Muscle of leg (tissue), 11 donors: ENCODE results near the gene HYDIN. TPM values are rescaled to one million over a fixed set of nuclear protein-coding genes. Genes with fewer than 3 reads are reported as not detected.

Experiments used
- DNase-seq: peaks from one replicate; pipeline ENCODE4 v3.0.0; 2013
- H3K27ac ChIP-seq: one replicate; pipeline ENCODE4 v1.5.1; 2013; ENCODE audit warnings: mild to moderate bottlenecking, low read length, control low read depth
- H3K27me3 ChIP-seq: one replicate; pipeline ENCODE4 v1.6.1; 2013; ENCODE audit warnings: low read length; ENCODE audit not compliant: control insufficient read depth, insufficient read depth
- H3K36me3 ChIP-seq: one replicate; pipeline ENCODE4 v1.6.1; 2013; ENCODE audit warnings: low read length; ENCODE audit not compliant: control insufficient read depth, insufficient read depth
- H3K4me1 ChIP-seq: one replicate; pipeline ENCODE4 v1.6.1; 2013; ENCODE audit warnings: low read length; ENCODE audit not compliant: control insufficient read depth, insufficient read depth
- H3K4me3 ChIP-seq: one replicate; pipeline ENCODE4 v1.5.1; 2013; ENCODE audit warnings: low read length, control low read depth
- H3K9me3 ChIP-seq: replicated peaks from 2 replicates; pipeline ENCODE4 v1.6.1; 2013; ENCODE audit warnings: low read depth, low read length; ENCODE audit not compliant: control insufficient read depth
- WGBS: methylation state at CpG from one replicate; pipeline ENCODE4 v1.1.5; 2013; ENCODE audit warnings: missing lambda C conversion rate; ENCODE audit not compliant: insufficient coverage; 5-methylcytosine and 5-hydroxymethylcytosine counted together
- polyA plus RNA-seq, 8 donors: library from polyadenylated mRNA; unstranded; fragments of 120-200 nt; gene quantifications; one replicate each; pipeline versions ENCODE4 v1.2.1 to v1.2.3, GENCODE V29; 2013; ENCODE audit warnings: inconsistent platforms in 1 of 8, low replicate concordance in 1 of 8; ENCODE audit not compliant: insufficient read length in 8 of 8, insufficient read depth in 1 of 8
- total RNA-seq: library from RNA; stranded (reverse); fragments of 120-200 nt; gene quantifications from one replicate; pipeline ENCODE4 v1.2.4, GENCODE V29; 2013

Gene HYDIN
- total and polyA plus RNA-seq, 9 donors = 0.57 to 3.2 (median 1.5) TPM

- Histone ChIP-seq H3K36me3 (peaks cover 22% of the 10 kb centered on the region), H3K27me3 (no peaks in the 10 kb centered on the region), H3K27ac (no peak overlapping the region), H3K4me3 (no peak overlapping the region), H3K9me3 (no peaks in the 10 kb centered on the region), H3K4me1 (peaks cover 48% of the 10 kb centered on the region)
- DNase-seq = no peak
- WGBS = 95% methylated on average over 9 of the region's 9 CpGs
These were observed 460.3 kb downstream of the HYDIN start for GRCh38 chr16:70770291-70770625.

GRCh38 chr16:70769761-70770160 lies 460.8 kb downstream of the HYDIN start:
- Histone ChIP-seq H3K4me1 (peaks cover 48% of the 10 kb centered on the region), H3K27ac (no peak overlapping the region), H3K27me3 (no peaks in the 10 kb centered on the region), H3K36me3 (peaks cover 23% of the 10 kb centered on the region), H3K9me3 (no peaks in the 10 kb centered on the region), H3K4me3 (no peak overlapping the region)
- no peak for DNase-seq
- WGBS = 84% methylated on average over 6 of the region's 8 CpGs

DNA sequence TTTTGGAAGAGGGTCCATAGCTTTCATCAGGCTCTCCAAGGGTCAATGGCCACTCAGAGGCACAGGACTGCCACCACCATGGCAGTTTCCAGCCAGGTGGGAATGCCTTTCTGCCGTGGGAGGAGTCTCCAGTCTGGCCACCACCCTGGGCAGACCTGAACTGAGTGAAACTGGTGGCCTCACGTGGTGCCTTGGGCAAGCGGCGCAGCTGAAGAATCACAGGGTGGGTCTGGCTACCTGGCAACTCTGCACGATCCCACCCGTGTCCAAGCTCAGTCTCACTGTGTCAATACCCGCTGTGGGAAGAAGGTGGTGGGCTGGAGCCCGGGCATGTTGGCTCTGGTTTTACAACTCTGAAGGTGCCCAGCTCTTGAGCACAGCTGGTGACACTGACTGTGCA lies 461.4 kb downstream of the HYDIN start:
- no peak overlapping the region for H3K4me3 ChIP-seq
- H3K27me3 ChIP-seq = no peaks in the 10 kb centered on the region
- DNase-seq = no peak
- no peak overlapping the region for H3K27ac ChIP-seq
- H3K9me3 ChIP-seq = no peaks in the 10 kb centered on the region
- H3K36me3 ChIP-seq = peaks cover 23% of the 10 kb centered on the region
- WGBS = 96% methylated on average over 8 of the region's 8 CpGs
- H3K4me1 ChIP-seq = peaks cover 48% of the 10 kb centered on the region

- Histone ChIP-seq H3K4me3 (no peak overlapping the region), H3K4me1 (peaks cover 48% of the 10 kb centered on the region), H3K27me3 (no peaks in the 10 kb centered on the region), H3K9me3 (no peaks in the 10 kb centered on the region), H3K27ac (no peak overlapping the region), H3K36me3 (peaks cover 21% of the 10 kb centered on the region)
- no peak for DNase-seq
- 25% methylated on average over 1 of the region's 5 CpGs for WGBS
These were observed 462.3 kb downstream of the HYDIN start for GRCh38 chr16:70768203-70768580.

DNA sequence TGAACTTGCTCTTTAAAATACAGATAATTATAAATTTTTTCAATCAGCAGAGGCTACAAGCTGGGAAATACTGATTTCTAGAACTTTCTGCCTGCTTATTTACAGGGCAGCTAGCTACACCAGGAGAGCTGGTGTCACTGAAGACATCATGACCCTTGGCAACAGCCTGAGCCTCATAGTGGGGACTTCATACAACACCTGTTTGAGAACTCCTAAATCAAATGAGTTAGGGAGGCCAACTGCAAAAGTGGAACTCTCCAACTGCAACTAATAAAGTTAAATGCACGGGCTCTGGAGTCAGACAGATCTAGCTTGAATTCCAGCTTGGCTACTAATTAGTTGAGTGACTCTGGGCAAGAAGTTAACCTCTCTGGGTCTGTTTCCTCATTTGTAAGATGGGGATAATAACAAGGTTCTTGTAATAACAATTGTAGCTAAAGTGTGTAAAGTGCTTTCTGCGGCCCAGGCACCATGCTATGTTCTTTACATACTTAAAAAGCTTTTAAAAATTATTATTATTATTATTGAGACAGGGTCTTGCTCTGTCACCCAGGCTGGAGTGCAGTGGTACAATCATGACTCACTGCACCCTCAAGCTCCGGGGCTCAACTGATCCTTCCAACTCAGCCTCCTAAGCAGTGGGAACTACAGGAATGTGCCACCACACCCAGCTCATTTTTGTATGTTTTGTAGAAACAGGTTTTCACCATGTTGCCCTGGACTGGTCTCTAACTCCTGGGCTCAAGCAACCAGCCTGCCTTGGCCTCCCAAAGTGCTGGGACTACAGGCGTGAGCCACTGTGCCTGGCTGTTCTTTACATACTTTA lies 462.9 kb downstream of the HYDIN start:
- peaks cover 48% of the 10 kb centered on the region for H3K4me1 ChIP-seq
- H3K4me3 ChIP-seq = no peak overlapping the region
- no peaks in the 10 kb centered on the region for H3K27me3 ChIP-seq
- H3K36me3 ChIP-seq = peaks cover 23% of the 10 kb centered on the region
- DNase-seq = peak; percentile 51
- H3K27ac ChIP-seq = peak overlapping the region; percentile 1
- WGBS = no CpG with 5 or more reads among the region's 4 CpGs
- H3K9me3 ChIP-seq = no peaks in the 10 kb centered on the region

DNA sequence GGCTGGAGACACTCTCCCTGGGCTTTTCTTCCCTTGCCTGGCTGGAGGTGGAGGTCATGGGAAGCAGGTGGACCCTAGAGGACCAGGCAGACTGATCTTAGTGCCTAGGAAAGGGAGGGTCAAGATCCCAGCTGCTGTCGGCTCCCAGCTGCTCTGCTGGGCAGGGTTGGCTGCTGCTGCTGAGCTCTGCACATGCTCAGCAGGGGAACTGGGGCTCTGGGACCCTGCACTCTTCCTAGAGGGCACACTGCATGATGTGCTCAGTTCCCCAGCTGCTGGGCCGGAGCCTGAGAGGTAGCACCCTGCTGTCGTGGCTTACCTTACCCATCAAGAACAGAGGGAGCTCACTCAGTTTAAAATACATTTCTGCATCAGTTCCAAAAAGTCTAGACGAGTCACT lies 463.9 kb downstream of the HYDIN start:
- H3K4me3 ChIP-seq = no peak overlapping the region
- H3K27ac ChIP-seq = peak overlapping the region; percentile 29
- H3K27me3 ChIP-seq = no peaks in the 10 kb centered on the region
- H3K9me3 ChIP-seq = no peaks in the 10 kb centered on the region
- WGBS = 45% methylated on average over 2 of the region's 4 CpGs
- DNase-seq = no peak
- H3K36me3 ChIP-seq = peaks cover 25% of the 10 kb centered on the region
- peaks cover 48% of the 10 kb centered on the region for H3K4me1 ChIP-seq

- Histone ChIP-seq H3K27ac (no peak overlapping the region), H3K4me3 (no peak overlapping the region), H3K9me3 (no peaks in the 10 kb centered on the region), H3K27me3 (no peaks in the 10 kb centered on the region), H3K4me1 (peaks cover 53% of the 10 kb centered on the region), H3K36me3 (peaks cover 27% of the 10 kb centered on the region)
- no peak for DNase-seq
- WGBS = 89% methylated on average over 8 of the region's 8 CpGs
These were observed 464.3 kb downstream of the HYDIN start for GRCh38 chr16:70766176-70766575.

- H3K9me3 ChIP-seq = no peaks in the 10 kb centered on the region
- H3K4me3 ChIP-seq = no peak overlapping the region
- no peaks in the 10 kb centered on the region for H3K27me3 ChIP-seq
- WGBS = 75% methylated on average over 7 of the region's 8 CpGs
- no peak for DNase-seq
- H3K27ac ChIP-seq = no peak overlapping the region
- peaks cover 25% of the 10 kb centered on the region for H3K36me3 ChIP-seq
- H3K4me1 ChIP-seq = peaks cover 55% of the 10 kb centered on the region
These were observed 465.0 kb downstream of the HYDIN start for GRCh38 chr16:70765491-70765890.

- Histone ChIP-seq H3K36me3 (peaks cover 19% of the 10 kb centered on the region), H3K27me3 (no peaks in the 10 kb centered on the region), H3K9me3 (no peaks in the 10 kb centered on the region), H3K4me1 (peaks cover 52% of the 10 kb centered on the region), H3K4me3 (no peak overlapping the region), H3K27ac (no peak overlapping the region)
- WGBS = 94% methylated on average over 8 of the region's 10 CpGs
- DNase-seq = no peak
These were observed 465.9 kb downstream of the HYDIN start for GRCh38 chr16:70764632-70765031.

DNA sequence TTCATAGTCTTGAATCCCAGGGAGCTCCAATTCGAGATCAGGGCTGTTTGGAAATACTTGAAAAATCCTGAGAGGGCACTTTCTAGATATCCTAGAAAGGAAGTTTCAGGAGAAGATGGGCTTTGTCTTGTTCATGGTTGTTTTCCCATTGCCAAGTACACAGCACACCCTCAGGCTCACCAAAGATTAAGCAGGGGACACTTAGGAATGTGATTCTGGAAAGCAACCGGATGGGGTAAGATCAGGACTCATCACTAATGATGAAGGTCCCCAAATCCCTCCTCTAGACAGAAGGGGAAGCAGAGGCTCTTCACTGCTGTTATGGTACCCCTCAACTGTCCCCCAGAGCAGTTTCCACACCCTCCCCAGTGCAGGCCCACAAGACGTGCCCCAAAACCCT lies 470.3 kb downstream of the HYDIN start:
- H3K9me3 ChIP-seq = no peaks in the 10 kb centered on the region
- H3K27me3 ChIP-seq = no peaks in the 10 kb centered on the region
- H3K4me3 ChIP-seq = no peak overlapping the region
- H3K27ac ChIP-seq = peak overlapping the region; percentile 57
- H3K4me1 ChIP-seq = peaks cover 16% of the 10 kb centered on the region
- WGBS = 37% methylated on average over 2 of the region's 3 CpGs
- peaks cover 45% of the 10 kb centered on the region for H3K36me3 ChIP-seq
- DNase-seq = no peak

GRCh38 chr16:70759666-70760065 lies 470.9 kb downstream of the HYDIN start:
- Histone ChIP-seq H3K27ac (no peak overlapping the region), H3K27me3 (no peaks in the 10 kb centered on the region), H3K9me3 (no peaks in the 10 kb centered on the region), H3K4me3 (no peak overlapping the region), H3K36me3 (peaks cover 49% of the 10 kb centered on the region), H3K4me1 (peaks cover 16% of the 10 kb centered on the region)
- WGBS = 100% methylated on average over 3 of the region's 9 CpGs
- DNase-seq = no peak
